GM18502 (cell line): Measurements from ENCODE around the gene TNRC6A.

Experiments
- ATAC-seq: cut with Tn5 transposase; IDR thresholded peaks from one replicate; pipeline ENCODE4 v1.9.1; 2021; ENCODE audit warnings: mild to moderate bottlenecking; ENCODE audit not compliant: unreplicated experiment, poor library complexity

Gene TNRC6A

GRCh38 chr16:24754543-24754942, 25.1 kb downstream of the TNRC6A start:
- no peak for ATAC-seq

GRCh38 chr16:24755201-24755874, 25.9 kb downstream of the TNRC6A start:
- no peak for ATAC-seq

- ATAC-seq, result no peak
These were observed 28.9 kb downstream of the TNRC6A start for GRCh38 chr16:24758373-24758772.

GRCh38 chr16:24759006-24759405, 29.6 kb downstream of the TNRC6A start:
- ATAC-seq, result no peak

- no peak for ATAC-seq
These were observed 32.1 kb downstream of the TNRC6A start for GRCh38 chr16:24761526-24761925.

GRCh38 chr16:24764916-24765315, 35.5 kb downstream of the TNRC6A start:
- no peak for ATAC-seq

- ATAC-seq, result no peak
These were observed 36.6 kb downstream of the TNRC6A start for GRCh38 chr16:24766057-24766456.

GRCh38 chr16:24769806-24770205, 40.4 kb downstream of the TNRC6A start:
- ATAC-seq, result no peak

- no peak for ATAC-seq
These were observed 41.8 kb downstream of the TNRC6A start for GRCh38 chr16:24771132-24771778.

GRCh38 chr16:24771779-24772157, 42.3 kb downstream of the TNRC6A start:
- no peak for ATAC-seq

GRCh38 chr16:24773771-24774427, 44.4 kb downstream of the TNRC6A start:
- ATAC-seq, result no peak

- ATAC-seq, result no peak
These were observed 45.1 kb downstream of the TNRC6A start for GRCh38 chr16:24774510-24774909.

GRCh38 chr16:24775455-24775854, 46.0 kb downstream of the TNRC6A start:
- no peak for ATAC-seq

GRCh38 chr16:24776501-24777220, 47.2 kb downstream of the TNRC6A start:
- no peak for ATAC-seq

- no peak for ATAC-seq
These were observed 49.2 kb downstream of the TNRC6A start for GRCh38 chr16:24778671-24779070.

- no peak for ATAC-seq
These were observed 51.8 kb downstream of the TNRC6A start for GRCh38 chr16:24781256-24781655.

- ATAC-seq, result no peak
These were observed 54.7 kb downstream of the TNRC6A start for GRCh38 chr16:24784121-24784520.

- ATAC-seq, result no peak
These were observed 60.4 kb downstream of the TNRC6A start for GRCh38 chr16:24789881-24790280.

GRCh38 chr16:24800586-24800985, 71.1 kb downstream of the TNRC6A start:
- ATAC-seq, result no peak

- no peak for ATAC-seq
These were observed 72.4 kb downstream of the TNRC6A start for GRCh38 chr16:24801761-24802302.

GRCh38 chr16:24805484-24805883, 76.0 kb downstream of the TNRC6A start:
- no peak for ATAC-seq
